ENCODE results near the gene ZNF595. TPM values are rescaled to one million over a fixed set of nuclear protein-coding genes. Genes with fewer than 3 reads are reported as not detected.

ZNF595 gene
- polyA plus RNA-seq, 1 of the 3 experiments (the other 2 are of a cell fraction) = 88.4 TPM

GRCh38 chr4:98386-98785, 45.3 kb downstream of the ZNF595 start:
- Histone ChIP-seq H3K4me3 (ENCODE audit: low read depth in 2 of 2, low read length in 1 of 2) (no peak overlapping the region), H3K27ac (ENCODE audit: low read depth in 2 of 2, low read length in 1 of 2) (no peak overlapping the region), H3K4me1 (ENCODE audit: control insufficient read depth in 1 of 2, insufficient read depth in 2 of 2, low read depth in 1 of 2, low read length in 1 of 2) (no peaks in the 10 kb centered on the region), H3K36me3 (replicated peaks in 1 of 2; ENCODE audit: control insufficient read depth in 1 of 2, insufficient read depth in 2 of 2, low read length in 1 of 2) (no peaks in the 10 kb centered on the region), H3K9me3 (peaks cover 17% of the 10 kb centered on the region; the same call in 1 of the 2 replicates), H4K20me1 (ENCODE audit: insufficient read depth) (no peaks in the 10 kb centered on the region), H3K79me2 (ENCODE audit: insufficient read depth) (no peaks in the 10 kb centered on the region), H3F3A (replicated peaks; ENCODE audit: insufficient read depth) (no peaks in the 10 kb centered on the region), H3K9me2 (no peaks in the 10 kb centered on the region), H3K4me2 (no peak overlapping the region), H3K9ac (no peak overlapping the region), H3K27me3 (ENCODE audit: insufficient read depth) (no peaks in the 10 kb centered on the region), H2AFZ (ENCODE audit: low read depth) (no peak overlapping the region)
- WGBS (ENCODE audit: low lambda C conversion rate) = 0% methylated on average over 1 of the region's 1 CpG
- ChIA-PET CTCF (no interaction called here), POLR2A (no interaction called here)
- TF ChIP-seq MXI1 (IDR thresholded peaks at IDR 0.05; ENCODE audit: low read depth, low read length) = no peak
- no peak for TF ChIP-seq GATA2 (CRISPR knock-in tag; IDR thresholded peaks at IDR 0.05)
- TF ChIP-seq TEAD4 (IDR thresholded peaks at IDR 0.05; ENCODE audit: borderline replicate concordance, insufficient read depth) = no peak
- no peak for TF ChIP-seq USF2 (IDR thresholded peaks at IDR 0.05; ENCODE audit: borderline replicate concordance, low read depth, low read length)
- no peak for TF ChIP-seq USF1 (IDR thresholded peaks at IDR 0.05; ENCODE audit: borderline replicate concordance, low read depth)
- TF ChIP-seq REST (IDR thresholded peaks at IDR 0.05; ENCODE audit: low read depth, low read length) = no peak
- TF ChIP-seq TCF12 (IDR thresholded peaks at IDR 0.05) = no peak
- TF ChIP-seq FOXJ3 (CRISPR knock-in tag; IDR thresholded peaks at IDR 0.05) = no peak
- TF ChIP-seq PBX3 (IDR thresholded peaks at IDR 0.05) = no peak
- no peak for TF ChIP-seq RAD21 (IDR thresholded peaks at IDR 0.05; ENCODE audit: low read length)
- no peak for TF ChIP-seq EP300 (IDR thresholded peaks at IDR 0.05; ENCODE audit: borderline replicate concordance in 1 of 2, low read depth in 1 of 2, low read length in 1 of 2)
- TF ChIP-seq EZH2phosphoT487 (IDR thresholded peaks at IDR 0.05; ENCODE audit: borderline replicate concordance, low read depth) = no peak
- TF ChIP-seq IRF3 (IDR thresholded peaks at IDR 0.05; ENCODE audit: low read depth, low read length) = no peak
- no peak for TF ChIP-seq CTCF (IDR thresholded peaks at IDR 0.05)
- no peak for DNase-seq

All from SK-N-SH (cell line).